Peyer's patch (tissue), 4 donors: ENCODE results near the gene TSPAN14. TPM values are rescaled to one million over a fixed set of nuclear protein-coding genes. Genes with fewer than 3 reads are reported as not detected.

Experiments
- total RNA-seq, 4 donors: library from RNA; depleted of rRNA; stranded (reverse); fragments of >200 nt; gene quantifications; one replicate each; pipeline ENCODE4 v1.1.0, GENCODE V29; 2016

Gene TSPAN14
- total RNA-seq, 4 donors from 2014 or later = 51.2 to 72.0 (median 68.0) TPM

Other genes starting within 250 kb of the TSPAN14 start
- gene ANXA11, start 248.8 kb upstream of the TSPAN14 start, total RNA-seq = 100 to 1,000 TPM; 110 to 269 (median 238) TPM
- gene MAT1A, start 164.7 kb upstream of the TSPAN14 start, total RNA-seq = not detected
- gene DYDC1, start 97.6 kb upstream of the TSPAN14 start, total RNA-seq = not detected
- under 1 TPM in 1 of 4 donors, not detected in 3; 0.70 TPM for gene DYDC2, start 97.5 kb upstream of the TSPAN14 start, total RNA-seq
- 10 to 100 TPM; 27.2 to 89.3 (median 60.3) TPM for gene PRXL2A, start 45.8 kb upstream of the TSPAN14 start, total RNA-seq
- not detected for gene SH2D4B, start 83.6 kb downstream of the TSPAN14 start, total RNA-seq